OCI-LY1 (cell line): ENCODE measurements around the gene NUMB.

Source experiments
- CTCF ChIP-seq: fragments of 200-600 bp; sonication (generic), shearing (Covaris generic); IDR thresholded peaks from 2 replicates; pipeline ENCODE4 v1.5.1; 2017; ENCODE audit warnings: mild to moderate bottlenecking, antibody characterized with exemption, low read length, moderate library complexity, mixed read lengths
- EZH2 ChIP-seq: fragments of 200-600 bp; sonication (generic), shearing (Covaris generic); IDR thresholded peaks from 2 replicates; pipeline ENCODE4 v1.8.0; 2017; ENCODE audit warnings: borderline replicate concordance, mixed run types, mild to moderate bottlenecking, antibody characterized with exemption, low read length, moderate library complexity, mixed read lengths

- TF ChIP-seq CTCF: no peak
- no peak for TF ChIP-seq EZH2
These were observed 192.7 kb downstream of the NUMB start for GRCh38 chr14:73265721-73266046.
